GM12878 (cell line): ENCODE data around the gene ITSN1. TPM values are rescaled to one million over a fixed set of nuclear protein-coding genes. Genes with fewer than 3 reads are reported as not detected.

Experiments
- BACH1 ChIP-seq: fragments of 450-650 bp; IDR thresholded peaks from 2 replicates; pipeline ENCODE4 v1.6.1; 2017; ENCODE audit warnings: mild to moderate bottlenecking, borderline replicate concordance
- CHD1 ChIP-seq: IDR thresholded peaks from 2 replicates; pipeline ENCODE4 v1.6.1; 2012; ENCODE audit warnings: low read depth, low read length, improper control_type of control experiment
- DPF2 ChIP-seq: fragments of 450-650 bp; IDR thresholded peaks from 2 replicates; pipeline ENCODE4 v1.6.1; 2017; ENCODE audit warnings: mild to moderate bottlenecking
- FOS ChIP-seq: IDR thresholded peaks from 3 replicates; pipeline ENCODE4 v1.6.1; 2011; ENCODE audit warnings: borderline replicate concordance; ENCODE audit not compliant: insufficient read length; ENCODE audit errors: extremely low read depth
- FOXM1 ChIP-seq: IDR thresholded peaks from 2 replicates; pipeline ENCODE4 v1.6.1; 2012; ENCODE audit warnings: low read depth, mild to moderate bottlenecking, inconsistent platforms, low read length, moderate library complexity
- HDGF ChIP-seq: fragments of 450-650 bp; IDR thresholded peaks from 2 replicates; pipeline ENCODE4 v1.6.1; 2016; ENCODE audit warnings: antibody characterized with exemption
- IKZF2 ChIP-seq, 2 experiments: fragments of 450-650 bp; IDR thresholded peaks; 2 replicates each; pipeline ENCODE4 v1.6.1; 2017; ENCODE audit warnings: mild to moderate bottlenecking in 2 of 2, moderate library complexity in 2 of 2
- JUNB ChIP-seq: IDR thresholded peaks from 2 replicates; pipeline ENCODE4 v1.6.1; 2016; ENCODE audit warnings: antibody characterized with exemption, mild to moderate bottlenecking
- KAT2A ChIP-seq: conservative IDR thresholded peaks from 2 replicates; pipeline ENCODE4 v1.6.1; 2011; ENCODE audit warnings: low read depth, low read length; ENCODE audit not compliant: control insufficient read depth
- KDM1A ChIP-seq: fragments of 200-600 bp; sonication (generic); IDR thresholded peaks from 2 replicates; pipeline ENCODE4 v1.6.1; 2016; ENCODE audit warnings: borderline replicate concordance
- KLF5 ChIP-seq: fragments of 450-650 bp; IDR thresholded peaks from 2 replicates; pipeline ENCODE4 v1.6.1; 2014; ENCODE audit warnings: mild to moderate bottlenecking; ENCODE audit not compliant: partially characterized antibody
- MEF2A ChIP-seq: IDR thresholded peaks from 2 replicates; pipeline ENCODE4 v1.6.1; 2011; ENCODE audit warnings: low read depth, mild to moderate bottlenecking, low read length, moderate library complexity; ENCODE audit not compliant: insufficient read depth
- NKRF ChIP-seq: fragments of 450-650 bp; conservative IDR thresholded peaks from 2 replicates; pipeline ENCODE4 v1.6.1; 2017; ENCODE audit warnings: mild to moderate bottlenecking, moderate library complexity
- RUNX3 ChIP-seq: IDR thresholded peaks from 2 replicates; pipeline ENCODE4 v1.6.1; 2012; ENCODE audit warnings: low read length, inconsistent platforms
- SIN3A ChIP-seq: IDR thresholded peaks from 2 replicates; pipeline ENCODE4 v1.6.1; 2012; ENCODE audit warnings: low read depth, low read length, improper control_type of control experiment
- SMAD5 ChIP-seq: IDR thresholded peaks from 2 replicates; pipeline ENCODE4 v1.6.1; 2016; ENCODE audit warnings: antibody characterized with exemption, low read depth
- STAT1 ChIP-seq: fragments of 450-650 bp; conservative IDR thresholded peaks from 2 replicates; pipeline ENCODE4 v1.6.1; 2014; ENCODE audit warnings: antibody characterized with exemption, mild to moderate bottlenecking
- TCF3 ChIP-seq: IDR thresholded peaks from 2 replicates; pipeline ENCODE4 v1.6.1; 2012; ENCODE audit warnings: low read depth, mild to moderate bottlenecking, low read length, borderline replicate concordance; ENCODE audit not compliant: insufficient read depth
- polyA plus RNA-seq, 11 experiments: library from polyadenylated mRNA; depleted of rRNA in 4 of 11; unstranded in 6 of 11; stranded (reverse) in 5 of 11; fragments of >200 nt; fragmentation: Nextera tagmentation in 4 of 11; fragmentation: Illumina TruSeq in 1 of 11; extraction: Ambion mirVana in 4 of 11; extraction: Trizol in 1 of 11; gene quantifications; 1 replicate in 1 of 11; 2 replicates in 10 of 11; pipeline versions ENCODE4 v1.2.1 to v1.2.3, GENCODE V29; 2011 to 2016; ENCODE audit warnings: inconsistent platforms in 2 of 11, missing spikeins in 2 of 11, low read depth in 1 of 11
- total RNA-seq, 4 experiments: library from RNA; depleted of rRNA in 3 of 4; stranded (reverse); fragments of >200 nt in 3 of 4; fragmentation: Illumina TruSeq in 1 of 4; extraction: Trizol in 1 of 4; gene quantifications; 2 replicates each; pipeline versions ENCODE4 v1.2.1 to v1.2.3, GENCODE V29; 2013 to 2021
- TF ChIP-seq, protein P1 (sequence below): fragments of 450-650 bp; formaldehyde crosslinking; IDR thresholded peaks from 2 replicates; pipeline ENCODE4 v1.5.0; 2022; ENCODE audit warnings: mild to moderate bottlenecking, missing genetic modification characterization
- TF ChIP-seq, protein P2 (sequence below): fragments of 450-650 bp; IDR thresholded peaks from 2 replicates; pipeline ENCODE4 v1.6.1; 2018; ENCODE audit warnings: borderline replicate concordance, mild to moderate bottlenecking; ENCODE audit not compliant: partially characterized antibody
- TF ChIP-seq, protein P3 (sequence below): fragments of 450-650 bp; IDR thresholded peaks from 2 replicates; pipeline ENCODE4 v1.6.1; 2017; ENCODE audit warnings: borderline replicate concordance

ITSN1 gene
- total and polyA plus RNA-seq, 10 of the 15 experiments (the other 5 are each of a cell fraction or from before 2014, with no cell fraction given), result 0.89 to 10.6 (median 4.8) TPM

GRCh38 chr21:33948096-33948950 lies 306.0 kb downstream of the ITSN1 start (continued):
- TF ChIP-seq, protein P1, sequence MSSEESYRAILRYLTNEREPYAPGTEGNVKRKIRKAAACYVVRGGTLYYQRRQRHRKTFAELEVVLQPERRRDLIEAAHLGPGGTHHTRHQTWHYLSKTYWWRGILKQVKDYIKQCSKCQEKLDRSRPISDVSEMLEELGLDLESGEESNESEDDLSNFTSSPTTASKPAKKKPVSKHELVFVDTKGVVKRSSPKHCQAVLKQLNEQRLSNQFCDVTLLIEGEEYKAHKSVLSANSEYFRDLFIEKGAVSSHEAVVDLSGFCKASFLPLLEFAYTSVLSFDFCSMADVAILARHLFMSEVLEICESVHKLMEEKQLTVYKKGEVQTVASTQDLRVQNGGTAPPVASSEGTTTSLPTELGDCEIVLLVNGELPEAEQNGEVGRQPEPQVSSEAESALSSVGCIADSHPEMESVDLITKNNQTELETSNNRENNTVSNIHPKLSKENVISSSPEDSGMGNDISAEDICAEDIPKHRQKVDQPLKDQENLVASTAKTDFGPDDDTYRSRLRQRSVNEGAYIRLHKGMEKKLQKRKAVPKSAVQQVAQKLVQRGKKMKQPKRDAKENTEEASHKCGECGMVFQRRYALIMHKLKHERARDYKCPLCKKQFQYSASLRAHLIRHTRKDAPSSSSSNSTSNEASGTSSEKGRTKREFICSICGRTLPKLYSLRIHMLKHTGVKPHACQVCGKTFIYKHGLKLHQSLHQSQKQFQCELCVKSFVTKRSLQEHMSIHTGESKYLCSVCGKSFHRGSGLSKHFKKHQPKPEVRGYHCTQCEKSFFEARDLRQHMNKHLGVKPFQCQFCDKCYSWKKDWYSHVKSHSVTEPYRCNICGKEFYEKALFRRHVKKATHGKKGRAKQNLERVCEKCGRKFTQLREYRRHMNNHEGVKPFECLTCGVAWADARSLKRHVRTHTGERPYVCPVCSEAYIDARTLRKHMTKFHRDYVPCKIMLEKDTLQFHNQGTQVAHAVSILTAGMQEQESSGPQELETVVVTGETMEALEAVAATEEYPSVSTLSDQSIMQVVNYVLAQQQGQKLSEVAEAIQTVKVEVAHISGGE (CRISPR knock-in tag), result no peak
- TF ChIP-seq DPF2, result peak; percentile 59; the same call in 1 of the 2 replicates
- TF ChIP-seq IKZF2 (IDR thresholded peaks at IDR 0.05), result peak; percentile 87 to 94
- no peak for TF ChIP-seq KDM1A
- TF ChIP-seq BACH1, result peak; percentile 29; the same call in 1 of the 2 replicates
- 0 out of 2 replicates have a peak, but pooled peaks have one; percentile 38 for TF ChIP-seq SMAD5
- no peak for TF ChIP-seq FOS
- TF ChIP-seq CHD1, result 0 out of 2 replicates have a peak, but pooled peaks have one; percentile 72
- TF ChIP-seq, protein P2, sequence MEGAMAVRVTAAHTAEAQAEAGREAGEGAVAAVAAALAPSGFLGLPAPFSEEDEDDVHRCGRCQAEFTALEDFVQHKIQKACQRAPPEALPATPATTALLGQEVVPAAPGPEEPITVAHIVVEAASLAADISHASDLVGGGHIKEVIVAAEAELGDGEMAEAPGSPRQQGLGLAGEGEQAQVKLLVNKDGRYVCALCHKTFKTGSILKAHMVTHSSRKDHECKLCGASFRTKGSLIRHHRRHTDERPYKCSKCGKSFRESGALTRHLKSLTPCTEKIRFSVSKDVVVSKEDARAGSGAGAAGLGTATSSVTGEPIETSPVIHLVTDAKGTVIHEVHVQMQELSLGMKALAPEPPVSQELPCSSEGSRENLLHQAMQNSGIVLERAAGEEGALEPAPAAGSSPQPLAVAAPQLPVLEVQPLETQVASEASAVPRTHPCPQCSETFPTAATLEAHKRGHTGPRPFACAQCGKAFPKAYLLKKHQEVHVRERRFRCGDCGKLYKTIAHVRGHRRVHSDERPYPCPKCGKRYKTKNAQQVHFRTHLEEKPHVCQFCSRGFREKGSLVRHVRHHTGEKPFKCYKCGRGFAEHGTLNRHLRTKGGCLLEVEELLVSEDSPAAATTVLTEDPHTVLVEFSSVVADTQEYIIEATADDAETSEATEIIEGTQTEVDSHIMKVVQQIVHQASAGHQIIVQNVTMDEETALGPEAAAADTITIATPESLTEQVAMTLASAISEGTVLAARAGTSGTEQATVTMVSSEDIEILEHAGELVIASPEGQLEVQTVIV, result peak; percentile 21
- TF ChIP-seq KAT2A, result no peak
- TF ChIP-seq KLF5, result peak; percentile 88
- peak; percentile 94 for TF ChIP-seq RUNX3
- no peak; the same call in 1 of the 2 replicates for TF ChIP-seq NKRF
- 0 out of 2 replicates have a peak, but pooled peaks have one; percentile 45 for TF ChIP-seq MEF2A
- TF ChIP-seq, protein P3, sequence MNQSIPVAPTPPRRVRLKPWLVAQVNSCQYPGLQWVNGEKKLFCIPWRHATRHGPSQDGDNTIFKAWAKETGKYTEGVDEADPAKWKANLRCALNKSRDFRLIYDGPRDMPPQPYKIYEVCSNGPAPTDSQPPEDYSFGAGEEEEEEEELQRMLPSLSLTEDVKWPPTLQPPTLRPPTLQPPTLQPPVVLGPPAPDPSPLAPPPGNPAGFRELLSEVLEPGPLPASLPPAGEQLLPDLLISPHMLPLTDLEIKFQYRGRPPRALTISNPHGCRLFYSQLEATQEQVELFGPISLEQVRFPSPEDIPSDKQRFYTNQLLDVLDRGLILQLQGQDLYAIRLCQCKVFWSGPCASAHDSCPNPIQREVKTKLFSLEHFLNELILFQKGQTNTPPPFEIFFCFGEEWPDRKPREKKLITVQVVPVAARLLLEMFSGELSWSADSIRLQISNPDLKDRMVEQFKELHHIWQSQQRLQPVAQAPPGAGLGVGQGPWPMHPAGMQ, result no peak
- peak; percentile 74; the same call in 1 of the 2 replicates for TF ChIP-seq SIN3A
- peak; percentile 36; the same call in 1 of the 2 replicates for TF ChIP-seq JUNB
- no peak for TF ChIP-seq FOXM1
- TF ChIP-seq TCF3, result 0 out of 2 replicates have a peak, but pooled peaks have one; percentile 69
- TF ChIP-seq STAT1, result no peak
- TF ChIP-seq HDGF, result peak; percentile 99
